K562 (cell line): ENCODE measurements around the gene PIGT. TPM values are rescaled to one million over a fixed set of nuclear protein-coding genes. Genes with fewer than 3 reads are reported as not detected.

Source experiments
- ATF1 ChIP-seq, 2 experiments: fragments of 450-650 bp in 1 of 2; IDR thresholded peaks; 2 replicates each; pipeline ENCODE4 v1.6.1; 2016; ENCODE audit warnings: missing compliant biosample characterization in 1 of 2, missing genetic modification characterization in 1 of 2
- BRCA1 ChIP-seq, 2 experiments: fragments of 450-650 bp in 1 of 2; sonication (generic) in 1 of 2; formaldehyde crosslinking in 1 of 2; IDR thresholded peaks; 2 replicates each; pipeline versions ENCODE4 v1.5.0 to v1.6.1; 2017 to 2020; ENCODE audit warnings: mild to moderate bottlenecking in 1 of 2, missing genetic modification reagents in 1 of 2
- CSDE1 ChIP-seq, 2 experiments: fragments of 450-650 bp; IDR thresholded peaks; 2 replicates each; pipeline ENCODE4 v1.6.1; 2016; ENCODE audit warnings: mild to moderate bottlenecking in 1 of 2
- HOXB6 ChIP-seq: fragments of 250-450 bp; sonication (Bioruptor Pico); IDR thresholded peaks from 2 replicates; pipeline ENCODE4 v1.5.1; 2022; ENCODE audit warnings: mild to moderate bottlenecking, borderline replicate concordance
- IRF9 ChIP-seq: fragments of 450-650 bp; IDR thresholded peaks from 2 replicates; pipeline ENCODE4 v1.6.1; 2016; ENCODE audit warnings: missing biosample characterization, missing genetic modification characterization
- MEF2A ChIP-seq: IDR thresholded peaks from 2 replicates; pipeline ENCODE4 v1.6.1; 2011; ENCODE audit warnings: low read depth, mild to moderate bottlenecking, low read length, moderate library complexity; ENCODE audit not compliant: control insufficient read depth
- NFIC ChIP-seq: fragments of 450-650 bp; IDR thresholded peaks from 2 replicates; pipeline ENCODE4 v1.6.1; 2017; ENCODE audit warnings: mild to moderate bottlenecking, inconsistent platforms
- NFIX ChIP-seq: fragments of 250-450 bp; sonication (Bioruptor Pico); IDR thresholded peaks from 2 replicates; pipeline ENCODE4 v1.4.0; 2020; ENCODE audit warnings: low read depth, mild to moderate bottlenecking, moderate library complexity
- PHB ChIP-seq: fragments of 250-450 bp; sonication (Bioruptor Pico); IDR thresholded peaks from 2 replicates; pipeline ENCODE4 v1.5.0; 2021
- PTBP1 ChIP-seq: fragments of 200-400 bp; formaldehyde crosslinking; IDR thresholded peaks from 2 replicates; pipeline ENCODE4 v1.6.1; 2017; ENCODE audit warnings: low read depth, low read length
- SETDB1 ChIP-seq: IDR thresholded peaks from one replicate; pipeline ENCODE4 v1.6.1; 2012; ENCODE audit warnings: low read length, control low read depth, inconsistent platforms
- SIRT6 ChIP-seq: IDR thresholded peaks from one replicate; pipeline ENCODE4 v1.6.1; 2012; ENCODE audit warnings: low read depth, mild to moderate bottlenecking, control low read depth, inconsistent platforms, low read length, moderate library complexity
- ZKSCAN1 ChIP-seq: fragments of 150-350 bp; IDR thresholded peaks from 2 replicates; pipeline ENCODE4 v1.6.1; 2016; ENCODE audit warnings: low read depth, low read length
- ZNF133 ChIP-seq: fragments of 250-450 bp; sonication (Bioruptor Pico); IDR thresholded peaks from 2 replicates; pipeline ENCODE4 v1.4.0; 2020; ENCODE audit warnings: mild to moderate bottlenecking
- ZNF24 ChIP-seq: fragments of 450-650 bp; IDR thresholded peaks from 2 replicates; pipeline ENCODE4 v1.6.1; 2016
- ZNF318 ChIP-seq, 2 experiments: fragments of 450-650 bp; IDR thresholded peaks; 2 replicates each; pipeline ENCODE4 v1.6.1; 2016; ENCODE audit warnings: mild to moderate bottlenecking in 2 of 2, borderline replicate concordance in 1 of 2, low read depth in 1 of 2, moderate library complexity in 1 of 2
- ZNF431 ChIP-seq: sonication (generic); formaldehyde crosslinking; IDR thresholded peaks from 2 replicates; pipeline ENCODE4 v1.8.0; 2022; ENCODE audit warnings: mild to moderate bottlenecking, missing genetic modification reagents
- ZNF507 ChIP-seq: conservative IDR thresholded peaks from 2 replicates; pipeline ENCODE4 v1.6.1; 2017; ENCODE audit warnings: missing genetic modification characterization, missing compliant biosample characterization
- polyA plus RNA-seq, 8 experiments: library from polyadenylated mRNA; depleted of rRNA in 4 of 8; stranded (reverse) in 5 of 8; unstranded in 3 of 8; fragments of >200 nt; fragmentation: Nextera tagmentation in 2 of 8; fragmentation: Illumina TruSeq in 1 of 8; extraction: Ambion mirVana in 2 of 8; extraction: Trizol in 1 of 8; gene quantifications; 2 replicates each; pipeline versions ENCODE4 v1.2.1 to v1.2.3, GENCODE V29; 2011 to 2014; ENCODE audit warnings: inconsistent platforms in 1 of 8, missing spikeins in 1 of 8
- total RNA-seq, 7 experiments: library from RNA; depleted of rRNA in 6 of 7; stranded (reverse); fragments of >200 nt in 6 of 7; fragmentation: Illumina TruSeq in 2 of 7; extraction: Trizol in 2 of 7; gene quantifications; 2 replicates each; pipeline versions ENCODE4 v1.2.1 to v1.2.3, GENCODE V29; 2011 to 2021; ENCODE audit warnings: low replicate concordance in 1 of 7
- TF ChIP-seq, protein P1 (sequence below), 3 experiments: fragments of 200-800 bp in 1 of 3; sonication (Bioruptor generic) in 1 of 3; sonication (generic) in 1 of 3; formaldehyde crosslinking in 1 of 3; IDR thresholded peaks; 2 replicates each; pipeline versions ENCODE4 v1.6.1 to v1.8.0; 2016 to 2022; ENCODE audit warnings: mild to moderate bottlenecking in 2 of 3, missing compliant biosample characterization in 2 of 3, missing genetic modification characterization in 2 of 3, missing genetic modification reagents in 1 of 3

The PIGT gene
- total and polyA plus RNA-seq, 9 of the 15 experiments (the other 6 are each of a cell fraction or from before 2014, with no cell fraction given) = 14.6 to 108 (median 46.9) TPM

GRCh38 chr20:45436732-45437485, 21.0 kb downstream of the PIGT start (continued):
- TF ChIP-seq ZNF318 (IDR thresholded peaks at IDR 0.05; ENCODE audit: borderline replicate concordance in 1 of 2, low read depth in 1 of 2) (no peak), PTBP1 (no peak), SIRT6 (no peak), MEF2A (no peak), ZNF24 (no peak), HOXB6 (CRISPR knock-in tag) (no peak), SETDB1 (no peak), ZNF431 (peak; percentile 37; the same call in 1 of the 2 replicates), NFIX (CRISPR knock-in tag) (no peak), ZKSCAN1 (no peak), PHB (CRISPR knock-in tag) (no peak), ZNF507 (no peak), CSDE1 (IDR thresholded peaks at IDR 0.05) (no peak), ATF1 (CRISPR knock-in tag; IDR thresholded peaks at IDR 0.05) (no peak), ATF1 (tag; IDR thresholded peaks at IDR 0.05) (no peak), BRCA1 (IDR thresholded peaks at IDR 0.05) (no peak), BRCA1 (CRISPR knock-in tag; IDR thresholded peaks at IDR 0.05) (no peak), IRF9 (no peak), NFIC (no peak), ZNF133 (CRISPR knock-in tag) (no peak)
- TF ChIP-seq, protein P1, sequence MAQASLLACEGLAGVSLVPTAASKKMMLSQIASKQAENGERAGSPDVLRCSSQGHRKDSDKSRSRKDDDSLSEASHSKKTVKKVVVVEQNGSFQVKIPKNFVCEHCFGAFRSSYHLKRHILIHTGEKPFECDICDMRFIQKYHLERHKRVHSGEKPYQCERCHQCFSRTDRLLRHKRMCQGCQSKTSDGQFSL (CRISPR knock-in tag; IDR thresholded peaks at IDR 0.05) = no peak
- TF ChIP-seq, protein P1 (tag; IDR thresholded peaks at IDR 0.05) = no peak
